ENCODE data around the gene TPPP. TPM values are rescaled to one million over a fixed set of nuclear protein-coding genes. Genes with fewer than 3 reads are reported as not detected.

TPPP gene
- total RNA-seq, 4 donors from 2014 or later = 7.2 to 11.1 (median 8.4) TPM

- DNase-seq = no peak
- intact Hi-C loops (cut with DNase I) = no loop called here
- Histone ChIP-seq H3K36me3 (peaks cover 12 to 17% of the 10 kb centered on the region in 2 donors), H3K9me3 (no peaks in the 10 kb centered on the region), H3K4me3 (replicated peaks in 1 of 3) (no peak overlapping the region), H3K4me1 (no peaks in the 10 kb centered on the region), H3K27ac (no peak overlapping the region), H3K27me3 (no peaks in the 10 kb centered on the region)
- TF ChIP-seq POLR2A (IDR thresholded peaks at IDR 0.05) (no peak), CTCF (IDR thresholded peaks at IDR 0.05) (no peak)
- 92% methylated on average over 21 to 27 of the region's 29 CpGs for WGBS, 2 donors
These were observed 54.5 kb downstream of the TPPP start for GRCh38 chr5:638501-639252.

- Histone ChIP-seq H3K27ac (no peak overlapping the region), H3K4me3 (replicated peaks in 1 of 3) (no peak overlapping the region), H3K36me3 (peaks cover 12 to 17% of the 10 kb centered on the region in 2 donors), H3K4me1 (no peaks in the 10 kb centered on the region), H3K9me3 (no peaks in the 10 kb centered on the region), H3K27me3 (no peaks in the 10 kb centered on the region)
- TF ChIP-seq CTCF (IDR thresholded peaks at IDR 0.05) = no peak
- no peak for TF ChIP-seq POLR2A (IDR thresholded peaks at IDR 0.05)
- WGBS, 2 donors = 95 to 96% methylated on average over 42 of the region's 42 CpGs
- intact Hi-C loops (cut with DNase I) = no loop called here
- DNase-seq = no peak
These were observed 55.3 kb downstream of the TPPP start for GRCh38 chr5:637581-638450.

GRCh38 chr5:636951-637350, 56.2 kb downstream of the TPPP start:
- intact Hi-C loops (cut with DNase I) = no loop called here
- Histone ChIP-seq H3K27me3 (no peaks in the 10 kb centered on the region), H3K36me3 (peaks cover 12 to 17% of the 10 kb centered on the region in 2 donors), H3K9me3 (no peaks in the 10 kb centered on the region), H3K27ac (no peak overlapping the region), H3K4me3 (replicated peaks in 1 of 3) (no peak overlapping the region), H3K4me1 (no peaks in the 10 kb centered on the region)
- DNase-seq = no peak
- WGBS, 2 donors = 91 to 92% methylated on average over 20 of the region's 20 CpGs
- no peak for TF ChIP-seq CTCF (IDR thresholded peaks at IDR 0.05)
- TF ChIP-seq POLR2A (IDR thresholded peaks at IDR 0.05) = no peak

- peaks cover 10 to 12% of the 10 kb centered on the region in 2 donors for H3K36me3 ChIP-seq
- no peak for TF ChIP-seq CTCF (IDR thresholded peaks at IDR 0.05)
- TF ChIP-seq POLR2A (IDR thresholded peaks at IDR 0.05) = no peak
- no peaks in the 10 kb centered on the region for H3K9me3 ChIP-seq
- no peak overlapping the region for H3K4me3 ChIP-seq (replicated peaks in 1 of 3)
- no peaks in the 10 kb centered on the region for H3K27me3 ChIP-seq
- H3K27ac ChIP-seq = no peak overlapping the region
- no peak for DNase-seq
- intact Hi-C loops (cut with DNase I) = no loop called here
- WGBS, 2 donors = 91 to 93% methylated on average over 18 of the region's 18 CpGs
- no peaks in the 10 kb centered on the region for H3K4me1 ChIP-seq
These were observed 57.7 kb downstream of the TPPP start for GRCh38 chr5:635306-636055.
